Measurements from ENCODE around the gene NNMT. TPM values are rescaled to one million over a fixed set of nuclear protein-coding genes. Genes with fewer than 3 reads are reported as not detected.
A peak's percentile ranks its signal among the peaks of the same experiment; 100 is the strongest.

Gene NNMT
- total RNA-seq, 1 donor from 2014 or later, result 2.8 TPM

DNA sequence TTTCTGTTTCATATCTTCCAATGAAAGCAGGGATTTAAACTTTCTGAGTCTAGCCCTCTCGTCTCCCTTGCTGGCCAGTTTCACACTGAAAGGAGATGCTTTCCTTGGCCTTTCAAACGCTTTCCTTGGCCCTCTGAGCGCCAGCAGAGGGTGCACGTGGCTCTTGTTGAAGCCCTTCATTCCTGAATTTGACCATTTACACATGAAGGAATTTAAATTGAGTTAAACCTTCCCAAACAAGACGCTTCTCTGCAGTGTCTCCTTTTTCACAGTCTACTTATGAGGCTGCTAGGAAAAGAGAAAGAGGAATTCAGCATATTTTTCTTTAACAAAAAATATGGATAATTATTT lies 21.6 kb downstream of the NNMT start:
- Mint-ChIP-seq H3K4me3 (no peak overlapping the region), H3K27me3 (peaks cover 3% of the 10 kb centered on the region), H3K9me3 (no peaks in the 10 kb centered on the region), H3K27ac (no peak overlapping the region), H3K36me3 (no peaks in the 10 kb centered on the region), H3K4me1 (ENCODE audit: unreplicated experiment) (peaks cover 11% of the 10 kb centered on the region)
- TF ChIP-seq, protein P1, sequence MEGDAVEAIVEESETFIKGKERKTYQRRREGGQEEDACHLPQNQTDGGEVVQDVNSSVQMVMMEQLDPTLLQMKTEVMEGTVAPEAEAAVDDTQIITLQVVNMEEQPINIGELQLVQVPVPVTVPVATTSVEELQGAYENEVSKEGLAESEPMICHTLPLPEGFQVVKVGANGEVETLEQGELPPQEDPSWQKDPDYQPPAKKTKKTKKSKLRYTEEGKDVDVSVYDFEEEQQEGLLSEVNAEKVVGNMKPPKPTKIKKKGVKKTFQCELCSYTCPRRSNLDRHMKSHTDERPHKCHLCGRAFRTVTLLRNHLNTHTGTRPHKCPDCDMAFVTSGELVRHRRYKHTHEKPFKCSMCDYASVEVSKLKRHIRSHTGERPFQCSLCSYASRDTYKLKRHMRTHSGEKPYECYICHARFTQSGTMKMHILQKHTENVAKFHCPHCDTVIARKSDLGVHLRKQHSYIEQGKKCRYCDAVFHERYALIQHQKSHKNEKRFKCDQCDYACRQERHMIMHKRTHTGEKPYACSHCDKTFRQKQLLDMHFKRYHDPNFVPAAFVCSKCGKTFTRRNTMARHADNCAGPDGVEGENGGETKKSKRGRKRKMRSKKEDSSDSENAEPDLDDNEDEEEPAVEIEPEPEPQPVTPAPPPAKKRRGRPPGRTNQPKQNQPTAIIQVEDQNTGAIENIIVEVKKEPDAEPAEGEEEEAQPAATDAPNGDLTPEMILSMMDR (conservative IDR thresholded peaks at IDR 0.05), result peak; percentile 69
- no peak for DNase-seq (ENCODE audit: extremely low spot score, unreplicated experiment)

DNA sequence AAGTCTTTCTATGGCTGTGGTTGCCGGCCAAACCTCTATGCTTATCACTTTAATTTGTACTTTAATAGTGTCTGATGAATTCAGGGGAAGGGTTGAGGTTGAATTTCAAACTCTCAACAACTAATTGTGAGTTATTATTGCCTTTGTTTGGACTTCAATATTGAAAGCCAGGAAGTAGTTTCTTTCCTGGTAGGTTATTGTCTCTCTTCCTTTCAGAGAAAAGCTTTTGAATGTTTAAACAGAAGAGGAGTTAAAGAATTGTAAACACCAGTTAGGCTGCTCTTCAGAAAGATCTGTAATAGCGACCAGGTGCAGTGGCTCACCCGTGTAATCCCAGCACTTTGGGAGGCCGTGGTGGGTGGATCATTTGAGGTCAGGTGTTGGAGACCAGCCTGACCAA lies 22.2 kb downstream of the NNMT start:
- TF ChIP-seq, protein P1 (conservative IDR thresholded peaks at IDR 0.05), result no peak
- Mint-ChIP-seq H3K27ac (no peak overlapping the region), H3K27me3 (peaks cover 7% of the 10 kb centered on the region), H3K9me3 (no peaks in the 10 kb centered on the region), H3K4me3 (no peak overlapping the region), H3K36me3 (no peaks in the 10 kb centered on the region), H3K4me1 (ENCODE audit: unreplicated experiment) (peaks cover 11% of the 10 kb centered on the region)
- DNase-seq (ENCODE audit: extremely low spot score, unreplicated experiment), result no peak

DNA sequence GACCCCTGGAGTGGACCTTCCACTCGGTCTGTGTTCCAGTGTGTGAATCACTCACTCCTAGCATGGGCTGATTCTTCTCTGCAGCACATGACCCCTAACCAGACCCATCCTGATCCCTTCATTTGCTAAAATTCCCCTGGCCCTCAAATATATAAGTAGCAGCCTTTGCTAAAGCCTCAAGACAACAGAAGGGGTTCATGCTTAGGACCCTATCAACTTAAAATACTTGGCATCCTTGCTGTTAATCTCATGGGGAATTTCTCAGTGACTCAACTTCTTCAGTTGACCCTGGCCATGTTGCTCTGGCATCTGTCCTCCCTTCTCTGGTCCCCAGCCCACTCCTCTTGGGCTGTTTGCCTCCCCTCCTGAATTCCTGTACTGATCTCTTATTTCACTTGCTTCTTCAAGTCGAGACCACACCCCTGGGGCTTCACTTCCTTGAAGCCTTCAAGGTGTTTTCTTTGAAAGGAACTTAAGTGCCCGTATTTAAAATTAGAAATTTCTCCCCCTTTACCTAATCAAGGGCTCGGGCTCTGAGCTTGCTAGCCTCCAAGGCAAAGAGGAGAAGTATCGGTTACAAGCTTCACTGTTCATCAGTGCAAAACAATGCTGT lies 23.6 kb downstream of the NNMT start:
- no peak overlapping the region for H3K4me3 Mint-ChIP-seq
- peaks cover 11% of the 10 kb centered on the region for H3K4me1 Mint-ChIP-seq (ENCODE audit: unreplicated experiment)
- H3K27ac Mint-ChIP-seq, result no peak overlapping the region
- no peak for DNase-seq (ENCODE audit: extremely low spot score, unreplicated experiment)
- no peaks in the 10 kb centered on the region for H3K9me3 Mint-ChIP-seq
- H3K27me3 Mint-ChIP-seq, result peaks cover 8% of the 10 kb centered on the region
- no peaks in the 10 kb centered on the region for H3K36me3 Mint-ChIP-seq
- TF ChIP-seq, protein P1 (conservative IDR thresholded peaks at IDR 0.05), result no peak

DNA sequence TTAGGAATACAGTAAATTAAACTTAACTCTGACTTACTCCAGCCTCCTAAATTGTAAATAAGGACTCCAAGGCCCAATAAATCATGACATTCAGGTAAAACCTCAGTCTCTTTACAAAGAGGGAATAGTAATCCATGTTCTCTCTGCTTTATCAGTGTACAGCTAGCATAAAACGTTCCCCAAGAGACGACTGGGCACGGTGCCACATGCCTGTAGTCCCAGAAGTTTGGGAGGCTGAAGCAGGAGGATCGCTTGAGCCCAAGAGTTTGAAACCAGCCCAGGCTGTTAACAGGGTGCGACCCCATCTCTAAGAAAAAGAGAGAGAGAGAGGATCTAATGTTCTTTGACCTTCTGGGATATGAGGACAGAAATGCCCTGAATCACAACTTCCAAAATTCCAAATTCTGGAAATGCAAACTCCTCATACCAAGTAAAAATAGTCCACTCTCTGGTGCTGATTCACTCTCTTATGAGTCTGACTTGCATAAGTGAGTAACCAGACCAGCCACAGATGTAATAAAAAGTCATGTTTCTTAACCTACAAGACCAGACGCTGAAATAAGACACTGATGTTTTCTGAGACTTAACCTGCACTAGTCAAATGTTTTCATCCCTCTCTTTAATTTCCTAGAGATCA lies 25.5 kb downstream of the NNMT start:
- H3K27ac Mint-ChIP-seq, result no peak overlapping the region
- no peaks in the 10 kb centered on the region for H3K36me3 Mint-ChIP-seq
- peaks cover 11% of the 10 kb centered on the region for H3K4me1 Mint-ChIP-seq (ENCODE audit: unreplicated experiment)
- no peak for DNase-seq (ENCODE audit: extremely low spot score, unreplicated experiment)
- TF ChIP-seq, protein P1 (conservative IDR thresholded peaks at IDR 0.05), result no peak
- H3K4me3 Mint-ChIP-seq, result no peak overlapping the region
- no peaks in the 10 kb centered on the region for H3K9me3 Mint-ChIP-seq
- peaks cover 8% of the 10 kb centered on the region for H3K27me3 Mint-ChIP-seq

DNA sequence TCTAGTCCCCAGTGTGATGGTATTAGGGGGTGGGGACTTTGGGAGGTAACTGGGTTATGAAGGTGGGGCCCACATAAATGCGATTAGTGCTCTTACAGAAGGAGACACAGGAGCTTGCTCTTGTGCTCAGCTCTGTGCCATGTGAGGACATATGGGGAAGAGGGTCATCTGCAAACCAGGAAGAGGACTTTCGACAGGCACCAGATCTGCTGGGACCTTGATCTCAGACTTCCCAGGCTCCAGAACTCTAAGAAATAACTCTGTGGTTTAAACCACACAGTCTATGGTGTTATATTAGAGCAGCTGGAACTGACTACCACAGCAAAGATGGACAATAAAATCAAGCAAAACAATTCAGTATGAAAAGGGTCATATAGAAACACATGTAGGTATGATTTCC lies 26.7 kb downstream of the NNMT start:
- H3K27ac Mint-ChIP-seq, result no peak overlapping the region
- H3K4me1 Mint-ChIP-seq (ENCODE audit: unreplicated experiment), result peaks cover 11% of the 10 kb centered on the region
- no peaks in the 10 kb centered on the region for H3K36me3 Mint-ChIP-seq
- TF ChIP-seq, protein P1 (conservative IDR thresholded peaks at IDR 0.05), result no peak
- H3K27me3 Mint-ChIP-seq, result peaks cover 8% of the 10 kb centered on the region
- H3K4me3 Mint-ChIP-seq, result no peak overlapping the region
- no peaks in the 10 kb centered on the region for H3K9me3 Mint-ChIP-seq
- DNase-seq (ENCODE audit: extremely low spot score, unreplicated experiment), result no peak

Data from type B pancreatic cell (in vitro differentiated cells).